GM23338 (cell line): ENCODE data around the gene TBC1D3B. TPM values are rescaled to one million over a fixed set of nuclear protein-coding genes. Genes with fewer than 3 reads are reported as not detected.

Experiments used
- ATAC-seq: fragments of 200-7000 bp; cut with Tn5 transposase; 3 replicates; pipeline ENCODE4 v1.9.1; 2020
- DNase-seq: peaks from one replicate; pipeline ENCODE4 v3.0.0-alpha.2; 2015; ENCODE audit warnings: low spot score
- H2AFZ ChIP-seq: fragments of 200-600 bp; sonication (generic); 2 replicates; pipeline ENCODE4 v1.8.0; 2016; ENCODE audit warnings: antibody characterized with exemption, mild to moderate bottlenecking, moderate library complexity
- H3F3A ChIP-seq: fragments of 200-600 bp; sonication (generic); replicated peaks from 2 replicates; pipeline ENCODE4 v1.8.0; 2017; ENCODE audit warnings: antibody characterized with exemption, mixed run types, low read depth
- H3K27ac ChIP-seq: fragments of 200-600 bp; sonication (generic); 2 replicates; pipeline ENCODE4 v1.6.1; 2016; ENCODE audit warnings: low read depth
- H3K27me3 ChIP-seq: fragments of 200-600 bp; sonication (generic); 2 replicates; pipeline ENCODE4 v1.8.0; 2016; ENCODE audit warnings: mild to moderate bottlenecking, mixed run types, moderate library complexity; ENCODE audit not compliant: insufficient read depth
- H3K36me3 ChIP-seq: fragments of 200-600 bp; sonication (generic); 2 replicates; pipeline ENCODE4 v1.8.0; 2016; ENCODE audit warnings: mild to moderate bottlenecking; ENCODE audit not compliant: insufficient read depth
- H3K4me1 ChIP-seq: fragments of 200-600 bp; sonication (generic); 2 replicates; pipeline ENCODE4 v1.8.0; 2016; ENCODE audit warnings: mild to moderate bottlenecking, moderate library complexity; ENCODE audit not compliant: insufficient read depth
- H3K4me2 ChIP-seq: fragments of 200-600 bp; sonication (generic); 2 replicates; pipeline ENCODE4 v1.7.1; 2017; ENCODE audit warnings: mixed run types
- H3K4me3 ChIP-seq: fragments of 200-600 bp; sonication (generic); 2 replicates; pipeline ENCODE4 v1.6.1; 2016; ENCODE audit warnings: mixed run types
- H3K79me2 ChIP-seq: fragments of 200-600 bp; sonication (generic); replicated peaks from 2 replicates; pipeline ENCODE4 v1.8.0; 2017; ENCODE audit warnings: mild to moderate bottlenecking; ENCODE audit not compliant: insufficient read depth
- H3K9me2 ChIP-seq: fragments of 200-600 bp; sonication (generic); 2 replicates; pipeline ENCODE4 v1.8.0; 2017; ENCODE audit not compliant: insufficient read depth
- H4K20me1 ChIP-seq: fragments of 200-600 bp; sonication (generic); replicated peaks from 2 replicates; pipeline ENCODE4 v1.8.0; 2017; ENCODE audit warnings: mild to moderate bottlenecking; ENCODE audit not compliant: insufficient read depth
- H3K27ac Mint-ChIP-seq: 2 replicates; pipeline ENCODE4 v1.8.0; 2020; ENCODE audit warnings: inconsistent platforms, mild to moderate bottlenecking, moderate library complexity, mixed read lengths
- H3K27me3 Mint-ChIP-seq: 3 replicates; pipeline ENCODE4 v1.8.0; 2022; ENCODE audit warnings: low read depth, mild to moderate bottlenecking, moderate library complexity, mixed read lengths, inconsistent platforms; ENCODE audit not compliant: insufficient read depth, poor library complexity
- H3K36me3 Mint-ChIP-seq: 3 replicates; pipeline ENCODE4 v1.8.0; 2021; ENCODE audit warnings: low read depth, mild to moderate bottlenecking, inconsistent platforms, moderate library complexity, mixed read lengths
- H3K4me1 Mint-ChIP-seq: 3 replicates; pipeline ENCODE4 v1.8.0; 2020; ENCODE audit warnings: mild to moderate bottlenecking, inconsistent platforms, mixed read lengths
- H3K4me3 Mint-ChIP-seq: 3 replicates; pipeline ENCODE4 v1.8.0; 2021; ENCODE audit warnings: moderate library complexity, mild to moderate bottlenecking, inconsistent platforms, mixed read lengths
- H3K9me3 Mint-ChIP-seq: 3 replicates; pipeline ENCODE4 v1.8.0; 2020; ENCODE audit warnings: moderate library complexity, mild to moderate bottlenecking, inconsistent platforms, mixed read lengths
- CTCF ChIP-seq, 2 experiments: fragments of 200-600 bp in 1 of 2; sonication (generic) in 1 of 2; conservative IDR thresholded peaks; 2 replicates each; pipeline versions ENCODE4 v1.5.1 to v1.6.1; 2016 to 2017; ENCODE audit warnings: antibody characterized with exemption in 2 of 2, low read depth in 2 of 2, mild to moderate bottlenecking in 2 of 2, moderate library complexity in 1 of 2
- EZH2phosphoT487 ChIP-seq: fragments of 200-600 bp; sonication (generic); IDR thresholded peaks from one replicate; pipeline ENCODE4 v1.8.1; 2018; ENCODE audit warnings: antibody characterized with exemption; ENCODE audit not compliant: unreplicated experiment
- JUNB ChIP-seq: IDR thresholded peaks from one replicate; pipeline ENCODE4 v1.6.1; 2016; ENCODE audit warnings: antibody characterized with exemption; ENCODE audit not compliant: unreplicated experiment
- NANOG ChIP-seq: IDR thresholded peaks from 2 replicates; pipeline ENCODE4 v1.6.1; 2016; ENCODE audit warnings: antibody characterized with exemption, borderline replicate concordance
- POLR2AphosphoS5 ChIP-seq: IDR thresholded peaks from 2 replicates; pipeline ENCODE4 v1.6.1; 2016; ENCODE audit warnings: antibody characterized with exemption, low read depth
- STAT1 ChIP-seq: IDR thresholded peaks from one replicate; pipeline ENCODE4 v1.6.1; 2016; ENCODE audit warnings: antibody characterized with exemption; ENCODE audit not compliant: unreplicated experiment
- ZNF114 ChIP-seq: fragments of 250-450 bp; sonication (Bioruptor Pico); IDR thresholded peaks from 2 replicates; pipeline ENCODE4 v1.5.0; 2020; ENCODE audit warnings: mild to moderate bottlenecking, moderate library complexity
- ZNF331 ChIP-seq: fragments of 250-450 bp; sonication (Bioruptor Pico); IDR thresholded peaks from 2 replicates; pipeline ENCODE4 v1.5.0; 2020; ENCODE audit warnings: low read depth, mild to moderate bottlenecking, moderate library complexity
- ZNF462 ChIP-seq: fragments of 250-450 bp; sonication (Bioruptor Pico); IDR thresholded peaks from 2 replicates; pipeline ENCODE4 v1.5.0; 2020; ENCODE audit warnings: mild to moderate bottlenecking, moderate library complexity
- polyA plus RNA-seq: library from polyadenylated mRNA; unstranded; fragments of >200 nt; fragmentation: Nextera tagmentation; extraction: Ambion mirVana; gene quantifications from 2 replicates; pipeline ENCODE4 v1.2.1, GENCODE V29; 2016
- total RNA-seq: library from RNA; depleted of rRNA; stranded (reverse); fragments of >200 nt; shearing (Covaris generic); gene quantifications from 2 replicates; pipeline ENCODE4 v1.2.3, GENCODE V29; 2014

The TBC1D3B gene
- total and polyA plus RNA-seq, 2 experiments from 2014 or later, result 0.95 to 1.3 TPM

GRCh38 chr17:36142235-36142634 lies 34.2 kb downstream of the TBC1D3B start:
- H3K27me3 Mint-ChIP-seq, result peaks cover 7% of the 10 kb centered on the region
- H3K27ac ChIP-seq, result no peak overlapping the region
- no peak overlapping the region for H2AFZ ChIP-seq
- TF ChIP-seq NANOG, result no peak
- no peak for TF ChIP-seq ZNF331
- no peak for TF ChIP-seq POLR2AphosphoS5
- no peak for TF ChIP-seq STAT1
- no peak for TF ChIP-seq CTCF (conservative IDR thresholded peaks at IDR 0.05; ENCODE audit: low read depth in 2 of 2)
- H3K36me3 Mint-ChIP-seq, result no peaks in the 10 kb centered on the region
- no peak overlapping the region for H3K27ac Mint-ChIP-seq
- H3K4me1 Mint-ChIP-seq, result no peaks in the 10 kb centered on the region
- H3K4me1 ChIP-seq, result no peaks in the 10 kb centered on the region
- ATAC-seq (no peak), DNase-seq (no peak)
- no peaks in the 10 kb centered on the region for H3K27me3 ChIP-seq
- no peaks in the 10 kb centered on the region for H4K20me1 ChIP-seq
- H3F3A ChIP-seq, result no peaks in the 10 kb centered on the region
- H3K36me3 ChIP-seq, result no peaks in the 10 kb centered on the region
- H3K4me3 Mint-ChIP-seq, result no peak overlapping the region
- no peaks in the 10 kb centered on the region for H3K79me2 ChIP-seq
- H3K9me2 ChIP-seq, result 0 out of 2 replicates have a peak, but pooled peaks cover 11% of the 10 kb centered on the region
- H3K4me2 ChIP-seq, result no peak overlapping the region
- no peak overlapping the region for H3K4me3 ChIP-seq
- H3K9me3 Mint-ChIP-seq, result no peaks in the 10 kb centered on the region; the same call in 2 of the 3 replicates

GRCh38 chr17:36136439-36136838 lies 40.0 kb downstream of the TBC1D3B start:
- no peak for DNase-seq
- H3K27me3 ChIP-seq, result no peaks in the 10 kb centered on the region
- Mint-ChIP-seq H3K27me3 (peaks cover 6% of the 10 kb centered on the region), H3K4me1 (no peaks in the 10 kb centered on the region), H3K9me3 (no peaks in the 10 kb centered on the region; the same call in 2 of the 3 replicates), H3K36me3 (no peaks in the 10 kb centered on the region), H3K4me3 (no peak overlapping the region), H3K27ac (no peak overlapping the region)
- 0 out of 2 replicates have a peak, but pooled peaks cover 7% of the 10 kb centered on the region for H3K9me2 ChIP-seq
- no peaks in the 10 kb centered on the region for H3K79me2 ChIP-seq
- no peak overlapping the region for H2AFZ ChIP-seq
- no peaks in the 10 kb centered on the region for H3K36me3 ChIP-seq
- H3K27ac ChIP-seq, result no peak overlapping the region
- ATAC-seq, result no peak
- H3K4me2 ChIP-seq, result no peak overlapping the region
- no peaks in the 10 kb centered on the region for H3F3A ChIP-seq
- no peaks in the 10 kb centered on the region for H3K4me1 ChIP-seq
- no peak for TF ChIP-seq JUNB
- TF ChIP-seq ZNF114, result no peak
- TF ChIP-seq CTCF (conservative IDR thresholded peaks at IDR 0.05; ENCODE audit: low read depth in 2 of 2), result no peak
- TF ChIP-seq EZH2phosphoT487, result no peak
- no peak for TF ChIP-seq ZNF462 (CRISPR knock-in tag)
- no peak for TF ChIP-seq STAT1
- no peak overlapping the region for H3K4me3 ChIP-seq
- no peaks in the 10 kb centered on the region for H4K20me1 ChIP-seq
